ENCODE measurements around the gene DDX1.

- no peak for TF ChIP-seq CTCF (IDR thresholded peaks at IDR 0.05; ENCODE audit: insufficient read depth, low read length, poor library complexity, severe bottlenecking)
- no peak for TF ChIP-seq EZH2phosphoT487 (conservative IDR thresholded peaks at IDR 0.05; ENCODE audit: low read length)
These were observed 84.0 kb downstream of the DDX1 start for GRCh38 chr2:15675456-15676195.
